Activated CD4-positive, alpha-beta T cell treated with anti-CD3 and anti-CD28 coated beads, Interleukin-2, amount 50 U/mL, for 4 hours (primary cell): ENCODE results near the gene ANO2.
"Not testable (repeated sequence)": the region's sequence is repeated elsewhere in the genome, so short reads cannot be mapped to it uniquely, and the experiment has no call there.

Source experiments
- DNase-seq, 2 experiments: peaks; one replicate each; pipeline ENCODE4 v3.0.0-alpha.2; 2020

The ANO2 gene

GRCh38 chr12:5916785-5917290, 28.2 kb downstream of the ANO2 start:
- DNase-seq = no peak

DNA sequence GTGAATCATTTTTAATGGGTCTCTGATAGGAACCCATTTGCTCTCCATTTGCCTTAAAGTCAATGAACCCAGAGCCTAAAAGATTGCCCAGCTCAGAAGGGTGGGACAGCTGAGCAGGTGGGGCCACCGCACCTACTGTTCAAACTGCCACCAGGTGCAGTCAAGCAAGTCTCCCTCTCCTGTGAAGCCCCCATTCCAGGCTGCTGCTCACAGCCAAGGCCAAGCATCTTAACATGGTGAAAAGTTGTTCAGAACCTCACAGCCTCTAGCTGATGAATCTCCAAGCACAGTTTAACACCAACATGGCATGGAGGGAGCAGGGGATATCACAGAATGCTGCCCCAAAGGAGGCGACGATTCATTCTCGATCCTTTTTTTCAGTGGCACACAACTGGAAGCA, 29.5 kb downstream of the ANO2 start:
- DNase-seq = no peak

- DNase-seq = no peak
Measured at GRCh38 chr12:5914387-5915149, 30.5 kb downstream of the ANO2 start.

- no peak for DNase-seq
Measured at GRCh38 chr12:5913387-5913786, 31.7 kb downstream of the ANO2 start.

DNA sequence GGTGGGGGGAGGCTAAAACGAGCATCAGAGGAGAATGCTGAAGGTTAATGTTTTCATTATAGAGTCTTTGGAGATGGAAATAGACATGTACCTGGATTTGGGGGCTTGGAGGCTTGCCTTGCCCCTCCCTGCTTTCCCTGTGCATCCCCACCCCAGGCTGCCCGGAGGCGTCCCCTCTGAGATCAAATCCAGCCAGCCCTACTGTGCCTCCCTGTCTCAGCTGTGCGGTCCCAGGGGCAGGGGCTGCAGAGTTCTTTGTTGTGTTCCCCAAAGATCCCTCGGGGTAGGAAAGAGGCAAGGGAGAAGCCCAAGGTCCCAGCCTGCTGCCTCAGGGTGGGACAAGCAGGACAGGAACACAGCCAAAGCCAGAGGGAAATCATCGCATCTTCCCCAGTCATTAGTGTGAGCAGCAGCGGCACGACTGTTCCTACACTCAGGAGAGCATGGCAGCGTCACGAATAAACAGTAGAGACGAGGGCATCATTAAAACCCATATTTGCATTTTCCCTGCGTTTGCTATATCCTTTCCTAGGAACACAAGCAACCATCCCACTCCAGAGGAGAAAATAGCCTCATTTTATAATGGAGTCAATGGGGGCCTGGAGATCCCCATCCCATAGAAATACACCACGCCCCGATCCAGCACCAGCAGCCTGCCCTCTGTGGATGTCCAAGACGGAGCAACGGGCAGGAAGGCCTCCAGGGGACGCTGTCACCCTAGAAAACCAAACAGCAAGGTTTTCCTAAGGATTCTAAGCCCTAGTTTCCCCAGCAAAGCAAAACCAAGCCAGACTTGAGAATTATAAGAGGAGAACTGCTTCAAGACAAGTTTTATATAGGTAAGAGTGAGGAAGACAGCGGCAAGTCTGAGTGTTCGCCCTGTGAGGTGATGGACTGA, 32.4 kb downstream of the ANO2 start:
- no peak for DNase-seq

- no peak for DNase-seq
Measured at GRCh38 chr12:5912011-5912410, 33.0 kb downstream of the ANO2 start.

- DNase-seq = no peak
Measured at GRCh38 chr12:5910790-5911548, 34.1 kb downstream of the ANO2 start.

- DNase-seq = no peak
Measured at GRCh38 chr12:5909560-5909959, 35.5 kb downstream of the ANO2 start.

GRCh38 chr12:5908251-5908650, 36.8 kb downstream of the ANO2 start:
- no peak for DNase-seq

GRCh38 chr12:5907807-5908206, 37.3 kb downstream of the ANO2 start:
- no peak for DNase-seq

- no peak for DNase-seq
Measured at GRCh38 chr12:5905757-5906156, 39.3 kb downstream of the ANO2 start.

DNA sequence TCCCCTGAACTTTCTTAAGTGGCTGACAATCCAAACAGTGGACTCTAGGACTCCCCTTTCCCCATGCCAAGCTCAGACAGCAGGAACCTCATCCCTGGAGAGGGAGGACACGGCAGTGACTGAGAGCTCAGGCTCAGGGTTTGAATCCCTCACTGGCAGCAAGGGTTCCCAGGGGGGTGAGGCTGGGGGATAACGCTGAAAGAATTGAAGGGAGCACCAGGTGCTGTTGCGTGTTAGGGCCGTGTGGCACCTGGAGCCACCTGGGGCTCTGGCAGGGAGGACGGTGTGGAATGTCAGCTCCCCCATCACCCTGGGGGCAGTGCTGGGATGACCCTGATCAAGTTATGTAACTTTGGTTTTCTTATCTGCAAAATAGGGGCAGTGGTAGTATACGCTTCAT, 40.1 kb downstream of the ANO2 start:
- no peak for DNase-seq

DNA sequence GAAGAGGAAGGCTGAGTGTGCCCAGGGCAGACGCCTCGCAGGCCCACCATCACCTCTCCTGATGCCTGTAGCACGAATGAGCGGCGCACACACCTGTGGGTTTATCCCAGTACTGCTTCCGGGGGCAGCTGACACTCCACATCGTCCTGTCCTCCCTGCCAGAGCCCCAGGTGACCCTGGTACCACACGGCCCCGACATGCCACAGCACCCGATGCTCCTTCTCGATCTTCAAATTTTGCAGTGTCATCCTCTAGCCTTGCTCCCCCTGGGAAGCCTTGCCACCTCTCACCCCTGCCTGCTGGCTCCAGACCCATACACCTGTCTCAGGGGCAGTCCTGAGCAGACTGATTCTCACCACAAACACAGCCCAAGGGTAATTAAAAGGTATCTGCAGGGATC, 40.6 kb downstream of the ANO2 start:
- DNase-seq = no peak

- no peak for DNase-seq
Measured at GRCh38 chr12:5902736-5903135, 42.3 kb downstream of the ANO2 start.

DNA sequence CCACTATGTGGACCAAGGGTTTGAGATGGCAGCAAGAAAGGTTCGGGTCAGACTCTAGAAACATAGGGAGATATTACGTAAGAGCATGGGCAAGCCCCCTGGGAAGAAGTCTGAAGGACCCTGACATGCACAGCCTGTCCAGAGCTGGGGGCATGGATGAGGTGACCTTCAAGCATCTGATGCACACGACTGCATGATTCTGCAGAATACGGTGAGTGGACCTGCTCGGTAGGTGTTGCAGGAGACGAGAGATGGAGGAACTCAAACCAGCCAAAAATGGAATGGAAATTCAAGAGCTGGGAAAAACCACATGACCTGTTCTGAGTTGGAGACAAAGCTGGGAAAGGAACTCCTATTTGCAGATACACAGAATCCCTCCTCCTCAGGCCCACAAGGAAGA, 43.6 kb downstream of the ANO2 start:
- DNase-seq = no peak

GRCh38 chr12:5900533-5901205, 44.4 kb downstream of the ANO2 start:
- DNase-seq = no peak

GRCh38 chr12:5900076-5900475, 45.0 kb downstream of the ANO2 start:
- no peak for DNase-seq

DNA sequence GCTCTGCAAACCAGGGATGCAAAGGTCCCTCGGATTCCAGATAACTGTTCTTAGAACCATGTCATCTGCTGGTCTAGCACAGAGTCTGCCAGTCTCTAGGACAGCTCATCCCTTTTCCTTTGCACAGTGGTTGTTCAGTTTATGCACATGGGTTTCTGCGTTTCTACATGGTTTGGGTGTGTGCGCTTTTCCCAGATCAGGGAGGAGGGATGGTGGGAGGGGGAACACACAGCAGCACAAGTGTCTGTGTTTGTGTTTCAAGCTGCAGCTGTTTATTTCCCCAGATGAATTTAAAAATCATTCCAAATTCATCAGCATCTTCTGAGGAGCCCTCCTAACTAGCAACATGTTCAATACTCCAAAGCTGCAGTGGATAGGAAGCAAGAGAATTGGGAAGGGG, 45.4 kb downstream of the ANO2 start:
- DNase-seq = no peak

- no peak for DNase-seq
Measured at GRCh38 chr12:5898874-5899273, 46.2 kb downstream of the ANO2 start.

DNA sequence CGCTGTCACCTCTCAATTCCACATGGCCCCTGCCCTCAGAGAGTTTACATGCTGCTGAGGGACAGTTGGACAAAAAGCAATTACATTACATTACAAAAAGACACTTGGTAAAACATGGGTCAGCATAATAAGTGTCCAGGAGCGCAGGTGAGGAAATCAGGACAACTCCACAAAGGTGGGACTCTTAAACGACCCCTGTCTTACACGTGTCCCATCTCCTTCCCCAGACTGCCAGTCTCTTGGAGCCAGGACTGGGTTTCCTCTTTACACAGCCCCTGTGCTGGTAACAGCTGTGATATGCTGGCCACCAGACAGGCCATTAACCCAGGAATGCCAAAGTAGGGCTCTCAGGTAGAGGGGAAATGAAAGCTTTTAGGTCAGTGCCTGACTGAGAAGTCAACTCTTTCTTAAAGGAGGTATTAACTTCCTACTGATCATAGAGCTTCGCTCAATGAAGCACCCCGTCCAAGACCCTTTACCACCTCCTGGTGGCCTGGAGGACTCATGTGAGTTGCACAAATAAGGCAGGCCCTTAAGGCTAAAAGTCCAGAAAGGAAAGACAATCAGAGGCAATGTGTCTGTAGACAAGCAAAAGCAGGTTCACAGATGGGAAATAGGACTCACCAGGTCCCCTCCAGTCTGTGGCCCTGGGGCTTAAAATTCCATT, 55.5 kb downstream of the ANO2 start:
- no peak for DNase-seq

DNA sequence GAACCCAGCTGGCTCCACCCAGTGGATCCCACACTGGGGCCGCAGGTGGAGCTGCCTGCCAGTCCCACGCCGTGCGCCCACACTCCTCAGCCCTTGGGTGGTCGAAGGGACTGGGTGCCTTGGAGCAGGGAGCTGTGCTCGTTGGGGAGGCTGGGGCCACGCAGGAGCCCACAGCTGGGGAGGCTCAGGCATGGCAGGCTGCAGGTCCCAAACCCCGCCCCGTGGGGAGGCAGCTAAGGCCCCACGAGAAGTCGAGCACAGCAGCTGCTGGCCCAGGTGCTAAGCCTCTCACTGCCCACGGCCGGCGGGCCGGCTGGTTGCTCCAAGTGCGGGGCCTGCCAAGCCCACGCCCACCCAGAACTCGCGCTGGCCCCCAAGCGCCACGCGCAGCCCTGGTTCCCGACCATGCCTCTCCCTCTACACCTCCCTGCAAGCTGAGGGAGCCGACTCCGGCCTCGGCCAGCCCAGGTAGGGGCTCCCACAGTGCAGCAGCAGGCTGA, 56.2 kb downstream of the ANO2 start:
- DNase-seq = no peak

- not testable (repeated sequence) for DNase-seq
Measured at GRCh38 chr12:5887819-5888218, 57.2 kb downstream of the ANO2 start.
